Chondrocyte (in vitro differentiated cells): ENCODE data around the gene SOCS2. TPM values are rescaled to one million over a fixed set of nuclear protein-coding genes. Genes with fewer than 3 reads are reported as not detected.

Source experiments
- DNase-seq: peaks from one replicate; pipeline ENCODE4 v3.0.0; 2021; ENCODE audit warnings: mixed read lengths, low spot score
- H3K27ac Mint-ChIP-seq: one replicate; pipeline ENCODE4 v1.8.0; 2021; ENCODE audit warnings: mild to moderate bottlenecking, moderate library complexity, mixed read lengths; ENCODE audit not compliant: unreplicated experiment
- H3K27me3 Mint-ChIP-seq: 2 replicates; pipeline ENCODE4 v1.8.0; 2021; ENCODE audit warnings: low read depth, mixed read lengths
- H3K36me3 Mint-ChIP-seq: 2 replicates; pipeline ENCODE4 v1.8.0; 2021; ENCODE audit warnings: low read depth, mixed read lengths
- H3K4me1 Mint-ChIP-seq: 2 replicates; pipeline ENCODE4 v1.8.0; 2021; ENCODE audit warnings: low read depth, mild to moderate bottlenecking, mixed read lengths
- H3K4me3 Mint-ChIP-seq: one replicate; pipeline ENCODE4 v1.8.0; 2021; ENCODE audit warnings: mild to moderate bottlenecking, moderate library complexity, mixed read lengths; ENCODE audit not compliant: unreplicated experiment
- H3K9me3 Mint-ChIP-seq: 2 replicates; pipeline ENCODE4 v1.8.0; 2021; ENCODE audit warnings: low read depth, mixed read lengths
- total RNA-seq: library from RNA; stranded (reverse); gene quantifications from 3 replicates; pipeline ENCODE4 v1.2.1, GENCODE V29; 2021
- TF ChIP-seq, protein P1 (sequence below): fragments of 200-600 bp; sonication (generic); IDR thresholded peaks from 2 replicates; pipeline ENCODE4 v1.5.0; 2021; ENCODE audit warnings: antibody characterized with exemption, mild to moderate bottlenecking, moderate library complexity

Gene SOCS2
- total RNA-seq, 1 donor from 2014 or later = 4.9 TPM

DNA sequence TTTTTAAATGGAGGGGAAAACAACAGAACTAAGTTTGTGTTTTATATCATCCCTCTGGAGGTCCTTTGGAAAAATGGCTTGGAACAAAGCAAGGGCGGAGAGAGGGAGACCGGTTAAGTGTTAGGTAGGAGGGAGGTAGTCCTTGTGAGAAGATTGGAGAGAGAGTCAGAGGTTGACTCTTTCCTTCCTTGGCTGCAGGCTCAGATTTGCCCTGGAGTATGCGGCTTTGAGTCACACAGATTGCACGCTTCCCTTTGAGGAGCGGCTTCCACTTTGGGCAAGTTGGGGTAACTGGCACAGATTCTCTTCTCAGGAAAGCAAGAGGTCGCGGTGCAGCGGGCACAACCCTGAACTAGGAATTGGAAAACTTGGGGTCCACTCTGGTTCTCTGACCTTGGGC lies 9.9 kb downstream of the SOCS2 start:
- H3K36me3 Mint-ChIP-seq = peaks cover 3% of the 10 kb centered on the region
- DNase-seq = no peak
- H3K27me3 Mint-ChIP-seq = peaks cover 2% of the 10 kb centered on the region
- TF ChIP-seq, protein P1, sequence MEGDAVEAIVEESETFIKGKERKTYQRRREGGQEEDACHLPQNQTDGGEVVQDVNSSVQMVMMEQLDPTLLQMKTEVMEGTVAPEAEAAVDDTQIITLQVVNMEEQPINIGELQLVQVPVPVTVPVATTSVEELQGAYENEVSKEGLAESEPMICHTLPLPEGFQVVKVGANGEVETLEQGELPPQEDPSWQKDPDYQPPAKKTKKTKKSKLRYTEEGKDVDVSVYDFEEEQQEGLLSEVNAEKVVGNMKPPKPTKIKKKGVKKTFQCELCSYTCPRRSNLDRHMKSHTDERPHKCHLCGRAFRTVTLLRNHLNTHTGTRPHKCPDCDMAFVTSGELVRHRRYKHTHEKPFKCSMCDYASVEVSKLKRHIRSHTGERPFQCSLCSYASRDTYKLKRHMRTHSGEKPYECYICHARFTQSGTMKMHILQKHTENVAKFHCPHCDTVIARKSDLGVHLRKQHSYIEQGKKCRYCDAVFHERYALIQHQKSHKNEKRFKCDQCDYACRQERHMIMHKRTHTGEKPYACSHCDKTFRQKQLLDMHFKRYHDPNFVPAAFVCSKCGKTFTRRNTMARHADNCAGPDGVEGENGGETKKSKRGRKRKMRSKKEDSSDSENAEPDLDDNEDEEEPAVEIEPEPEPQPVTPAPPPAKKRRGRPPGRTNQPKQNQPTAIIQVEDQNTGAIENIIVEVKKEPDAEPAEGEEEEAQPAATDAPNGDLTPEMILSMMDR = no peak
- H3K27ac Mint-ChIP-seq = no peak overlapping the region
- no peaks in the 10 kb centered on the region for H3K9me3 Mint-ChIP-seq
- no peaks in the 10 kb centered on the region for H3K4me1 Mint-ChIP-seq
- no peak overlapping the region for H3K4me3 Mint-ChIP-seq

DNA sequence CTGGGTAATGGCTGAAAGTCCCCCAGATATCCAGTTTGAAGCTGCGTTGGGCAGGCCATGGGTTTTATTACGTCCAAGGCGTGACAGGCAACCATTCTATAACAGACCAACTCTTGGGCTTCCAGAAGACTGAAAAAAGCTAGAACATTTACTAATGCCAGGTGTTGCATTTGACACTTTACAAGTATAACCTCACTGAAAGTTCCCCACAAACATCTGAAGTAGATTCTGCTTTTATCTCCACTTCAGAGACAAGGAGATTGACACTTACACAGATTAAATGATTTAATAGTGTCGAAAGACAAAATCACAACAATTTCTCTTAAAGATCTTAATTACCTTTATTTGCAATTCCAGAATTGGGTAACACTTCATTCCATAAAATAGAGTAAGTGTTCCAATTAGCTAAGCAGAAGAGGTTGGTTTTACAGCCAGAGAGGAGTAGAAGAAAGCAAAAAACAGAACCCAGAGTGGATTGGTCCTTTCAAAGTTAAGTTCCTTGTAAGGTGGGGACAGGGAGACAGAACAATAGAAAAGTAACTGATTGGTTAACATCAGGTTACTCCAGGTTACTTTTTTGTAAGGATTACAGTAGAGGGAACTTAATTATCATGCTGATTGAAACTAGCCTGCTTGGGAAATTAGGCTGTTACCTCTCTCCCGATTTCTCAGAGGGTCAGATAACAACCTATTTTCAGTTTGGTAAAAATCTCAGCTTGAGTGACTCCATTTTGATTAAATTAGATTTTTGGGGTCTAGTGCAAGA lies 11.3 kb downstream of the SOCS2 start:
- no peaks in the 10 kb centered on the region for H3K9me3 Mint-ChIP-seq
- no peak for DNase-seq
- H3K4me3 Mint-ChIP-seq = no peak overlapping the region
- TF ChIP-seq, protein P1 = no peak
- H3K36me3 Mint-ChIP-seq = peaks cover 3% of the 10 kb centered on the region
- H3K27ac Mint-ChIP-seq = no peak overlapping the region
- H3K27me3 Mint-ChIP-seq = peaks cover 2% of the 10 kb centered on the region
- no peaks in the 10 kb centered on the region for H3K4me1 Mint-ChIP-seq

DNA sequence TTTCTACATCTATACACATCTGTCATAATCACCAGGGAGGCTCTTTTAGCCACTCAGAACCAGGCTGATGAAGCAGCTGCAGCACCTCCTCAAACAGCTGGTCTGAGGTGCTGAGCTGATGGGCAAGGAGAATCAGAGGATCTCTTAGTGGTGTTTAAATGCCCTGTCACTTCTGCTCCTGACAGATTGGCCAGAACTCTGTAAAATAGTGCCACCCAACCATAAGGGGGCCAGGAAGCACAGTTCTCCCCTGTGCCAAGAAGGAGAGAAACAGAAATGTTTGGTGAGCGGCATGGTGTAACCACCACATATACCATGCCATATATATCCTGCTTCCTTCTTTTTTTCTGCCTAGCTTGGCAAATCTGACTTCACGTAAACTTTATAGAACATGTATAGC lies 12.8 kb downstream of the SOCS2 start:
- TF ChIP-seq, protein P1 = no peak
- no peak for DNase-seq
- peaks cover 3% of the 10 kb centered on the region for H3K36me3 Mint-ChIP-seq

DNA sequence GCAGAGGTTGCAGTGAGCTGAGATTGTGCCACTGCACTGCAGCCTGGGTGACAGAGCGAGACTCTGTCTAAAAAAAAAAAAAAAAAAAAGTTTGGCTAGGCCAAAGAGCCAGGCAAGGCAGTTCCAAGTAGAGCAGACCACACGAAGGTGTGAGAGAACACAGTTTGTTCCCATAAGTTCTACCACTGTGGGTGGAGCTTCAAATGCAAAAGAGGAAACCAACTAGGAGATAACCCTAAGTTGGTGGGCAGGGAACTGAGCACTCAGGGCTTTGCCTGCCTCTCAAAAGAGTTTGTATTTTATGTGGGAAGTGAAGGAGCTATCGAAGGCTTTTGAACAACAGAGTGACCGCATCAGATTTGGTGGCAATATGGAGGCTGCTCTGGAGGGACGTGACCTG lies 15.1 kb downstream of the SOCS2 start:
- no peak overlapping the region for H3K27ac Mint-ChIP-seq
- DNase-seq = no peak
- H3K4me3 Mint-ChIP-seq = no peak overlapping the region
- no peaks in the 10 kb centered on the region for H3K9me3 Mint-ChIP-seq
- H3K36me3 Mint-ChIP-seq = peaks cover 2% of the 10 kb centered on the region
- TF ChIP-seq, protein P1 = no peak
- peaks cover 13% of the 10 kb centered on the region for H3K4me1 Mint-ChIP-seq
- H3K27me3 Mint-ChIP-seq = peaks cover 2% of the 10 kb centered on the region

More for the DNA sequence above, 12.8 kb downstream of the SOCS2 start:
- Mint-ChIP-seq H3K9me3 (no peaks in the 10 kb centered on the region), H3K27me3 (peaks cover 2% of the 10 kb centered on the region), H3K4me1 (no peaks in the 10 kb centered on the region), H3K27ac (no peak overlapping the region), H3K4me3 (no peak overlapping the region)

DNA sequence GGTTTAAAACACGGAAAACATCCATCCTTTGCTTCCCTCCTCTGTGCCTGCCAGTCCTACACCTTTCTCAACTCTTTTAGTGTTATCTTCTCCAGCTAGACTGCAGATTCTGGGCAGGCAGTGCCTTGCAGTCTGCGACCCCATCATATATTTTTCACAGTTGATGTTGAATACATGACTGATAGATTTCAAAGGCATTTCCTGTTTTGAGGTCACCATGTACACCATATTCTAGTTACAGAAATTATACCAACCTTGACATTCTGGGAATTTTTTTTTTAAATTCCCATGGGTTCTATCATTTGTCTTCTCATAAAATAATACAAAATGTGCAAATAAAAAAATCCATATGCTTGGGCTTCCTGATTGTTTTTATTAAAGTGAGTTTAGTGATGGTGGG lies 16.6 kb downstream of the SOCS2 start:
- peaks cover 13% of the 10 kb centered on the region for H3K4me1 Mint-ChIP-seq
- no peak for DNase-seq

More for the DNA sequence above, 16.6 kb downstream of the SOCS2 start:
- Mint-ChIP-seq H3K27ac (no peak overlapping the region), H3K9me3 (no peaks in the 10 kb centered on the region), H3K36me3 (peaks cover 2% of the 10 kb centered on the region), H3K27me3 (no peaks in the 10 kb centered on the region), H3K4me3 (no peak overlapping the region)
- TF ChIP-seq, protein P1 = no peak
